Daoy (cell line): ENCODE measurements around the gene MDP1. TPM values are rescaled to one million over a fixed set of nuclear protein-coding genes. Genes with fewer than 3 reads are reported as not detected.

Experiments used
- DNase-seq: peaks from one replicate; pipeline ENCODE4 v3.0.0-alpha.2; 2015; ENCODE audit warnings: low read depth
- total RNA-seq: library from RNA; depleted of rRNA; stranded (reverse); fragments of >200 nt; shearing (Covaris generic); gene quantifications from 2 replicates; pipeline ENCODE4 v1.2.3, GENCODE V29; 2014; rRNA removed

MDP1 gene
- total RNA-seq, 1 experiment from 2014 or later = 12.7 TPM

GRCh38 chr14:24181371-24182077 lies 34.3 kb downstream of the MDP1 start:
- DNase-seq = no peak

GRCh38 chr14:24179961-24180796 lies 35.7 kb downstream of the MDP1 start:
- DNase-seq = no peak

- DNase-seq = no peak
These were observed 36.4 kb downstream of the MDP1 start for GRCh38 chr14:24179294-24179960.

GRCh38 chr14:24178399-24179178 lies 37.3 kb downstream of the MDP1 start:
- no peak for DNase-seq

- DNase-seq = no peak
These were observed 38.0 kb downstream of the MDP1 start for GRCh38 chr14:24177891-24178290.

- no peak for DNase-seq
These were observed 38.6 kb downstream of the MDP1 start for GRCh38 chr14:24177041-24177825.

GRCh38 chr14:24176599-24176998 lies 39.3 kb downstream of the MDP1 start:
- DNase-seq = no peak

- no peak for DNase-seq
These were observed 43.0 kb downstream of the MDP1 start for GRCh38 chr14:24172871-24173281.

GRCh38 chr14:24172261-24172860 lies 43.5 kb downstream of the MDP1 start:
- no peak for DNase-seq

GRCh38 chr14:24171422-24172260 lies 44.2 kb downstream of the MDP1 start, which contains the start of gene REC8:
TSS of gene REC8 (plus strand) at chr14:24172080. CDS start at chr14:24172553, 473 bp downstream.
- no peak for DNase-seq

GRCh38 chr14:24167469-24168114 lies 48.3 kb downstream of the MDP1 start:
- DNase-seq = no peak

- DNase-seq = no peak
These were observed 50.1 kb downstream of the MDP1 start for GRCh38 chr14:24165785-24166184.

GRCh38 chr14:24164518-24164991 lies 51.3 kb downstream of the MDP1 start:
- DNase-seq = no peak

Other genes with a start within 250 kb of the MDP1 start
- 10.7 and 18.7 TPM in 2 replicates for gene DHRS4L2, start 227.1 kb downstream of the MDP1 start, total RNA-seq
- gene CARMIL3, start 164.1 kb downstream of the MDP1 start, total RNA-seq = under 0.01 TPM in 1 of 2 replicates, not detected in the other
- gene CPNE6, start 144.5 kb downstream of the MDP1 start, total RNA-seq = not detected in 2 replicates
- gene PCK2, start 121.8 kb downstream of the MDP1 start, total RNA-seq = 6.6 and 12.6 TPM in 2 replicates
- gene DCAF11, start 101.3 kb downstream of the MDP1 start, total RNA-seq = 68.9 and 75.2 TPM in 2 replicates
- gene NRL, start 101.1 kb downstream of the MDP1 start, total RNA-seq = 3.1 and 5.9 TPM in 2 replicates
- gene FITM1, start 85.4 kb downstream of the MDP1 start, total RNA-seq = 2.7 TPM in 1 of 2 replicates, not detected in the other
- gene PSME1, start 79.9 kb downstream of the MDP1 start, total RNA-seq = 191 and 208 TPM in 2 replicates
- gene EMC9, start 74.5 kb downstream of the MDP1 start, total RNA-seq = 25.4 and 46.5 TPM in 2 replicates
- 241 and 245 TPM in 2 replicates for gene PSME2, start 69.5 kb downstream of the MDP1 start, total RNA-seq
- 49.7 and 68.1 TPM in 2 replicates for gene RNF31, start 68.6 kb downstream of the MDP1 start, total RNA-seq
- gene IRF9, start 54.8 kb downstream of the MDP1 start, total RNA-seq = 7.9 and 25.5 TPM in 2 replicates
- gene REC8, start 44.0 kb downstream of the MDP1 start, total RNA-seq = not detected in 2 replicates
- 165 and 275 TPM in 2 replicates for gene IPO4, start 27.2 kb downstream of the MDP1 start, total RNA-seq
- gene TM9SF1, start 20.6 kb downstream of the MDP1 start, total RNA-seq = 91.9 and 98.7 TPM in 2 replicates
- not detected in 2 replicates for gene TSSK4, start 10.4 kb downstream of the MDP1 start, total RNA-seq
- 60.1 and 89.8 TPM in 2 replicates for gene CHMP4A, start 2.6 kb downstream of the MDP1 start, total RNA-seq
- 308 and 348 TPM in 2 replicates for gene NEDD8, start 16.3 kb upstream of the MDP1 start, total RNA-seq
- 83.3 and 112 TPM in 2 replicates for gene GMPR2, start 16.9 kb upstream of the MDP1 start, total RNA-seq
- gene TINF2, start 26.6 kb upstream of the MDP1 start, total RNA-seq = 34.6 and 48.3 TPM in 2 replicates
- 0.69 and 2.6 TPM in 2 replicates for gene TGM1, start 47.1 kb upstream of the MDP1 start, total RNA-seq
- 21.5 and 22.1 TPM in 2 replicates for gene RABGGTA, start 55.5 kb upstream of the MDP1 start, total RNA-seq
- gene DHRS1, start 83.7 kb upstream of the MDP1 start, total RNA-seq = 1.7 and 4.9 TPM in 2 replicates
- gene NOP9, start 83.8 kb upstream of the MDP1 start, total RNA-seq = 15.8 and 17.1 TPM in 2 replicates
- gene CIDEB, start 91.9 kb upstream of the MDP1 start, total RNA-seq = 0.06 TPM in 1 of 2 replicates, not detected in the other
- 6.9 and 16.7 TPM in 2 replicates for gene LTB4R2, start 94.1 kb upstream of the MDP1 start, total RNA-seq
- 2.5 and 6.3 TPM in 2 replicates for gene LTB4R, start 95.4 kb upstream of the MDP1 start, total RNA-seq
- 0.17 TPM in 1 of 2 replicates, not detected in the other for gene ADCY4, start 119.0 kb upstream of the MDP1 start, total RNA-seq
- not detected in 2 replicates for gene RIPK3, start 123.9 kb upstream of the MDP1 start, total RNA-seq
- gene NFATC4, start 152.1 kb upstream of the MDP1 start, total RNA-seq = 14.5 and 28.8 TPM in 2 replicates
- 0.33 and 0.57 TPM in 2 replicates for gene NYNRIN, start 182.9 kb upstream of the MDP1 start, total RNA-seq
- gene CBLN3, start 213.6 kb upstream of the MDP1 start, total RNA-seq = not detected in 2 replicates
- gene KHNYN, start 213.9 kb upstream of the MDP1 start, total RNA-seq = 22.4 and 29.4 TPM in 2 replicates
- 9.3 and 10.0 TPM in 2 replicates for gene SDR39U1, start 226.7 kb upstream of the MDP1 start, total RNA-seq